Stomach (tissue), 9 donors: ENCODE results near the gene SCD5. TPM values are rescaled to one million over a fixed set of nuclear protein-coding genes. Genes with fewer than 3 reads are reported as not detected.

Experiments used
- DNase-seq, 2 donors: peaks; one replicate each; pipeline versions ENCODE4 v3.0.0 to v3.0.0-alpha.2; 2013 to 2019
- H3K27ac ChIP-seq, 5 donors: fragments of 200-600 bp in 4 of 5; sonication (generic) in 4 of 5; one replicate each; pipeline ENCODE4 v1.5.1; 2013 to 2019; ENCODE audit warnings: mild to moderate bottlenecking in 1 of 5, moderate library complexity in 1 of 5
- H3K27me3 ChIP-seq, 3 donors: fragments of 200-600 bp; sonication (generic); one replicate each; pipeline ENCODE4 v1.5.1; 2017 to 2019; ENCODE audit warnings: mixed run types in 1 of 3
- H3K36me3 ChIP-seq, 4 donors: fragments of 200-600 bp; sonication (generic); 1 replicate in 3 of 4; 2 replicates in 1 of 4; pipeline ENCODE4 v1.5.1; 2016 to 2019
- H3K4me1 ChIP-seq, 4 donors: fragments of 200-600 bp; sonication (generic); one replicate each; pipeline ENCODE4 v1.5.1; 2016 to 2019
- H3K4me3 ChIP-seq, 4 donors: fragments of 200-600 bp; sonication (generic) in 3 of 4; one replicate each; pipeline ENCODE4 v1.5.1; 2016 to 2019; ENCODE audit warnings: mild to moderate bottlenecking in 1 of 4
- H3K9me3 ChIP-seq, 4 donors: fragments of 200-600 bp; sonication (generic); one replicate each; pipeline ENCODE4 v1.5.1; 2016 to 2019
- CTCF ChIP-seq, 7 experiments: fragments of 450-650 bp in 4 of 7; fragments of 200-600 bp in 3 of 7; sonication (generic) in 3 of 7; IDR thresholded peaks; one replicate each; pipeline ENCODE4 v1.5.1; 2016 to 2019; ENCODE audit warnings: antibody characterized with exemption in 7 of 7, control low read depth in 2 of 7, mild to moderate bottlenecking in 1 of 7
- EP300 ChIP-seq: sonication (generic); formaldehyde crosslinking; IDR thresholded peaks from one replicate; pipeline ENCODE4 v1.6.1; 2017; ENCODE audit warnings: antibody characterized with exemption
- POLR2A ChIP-seq, 4 donors: fragments of 450-650 bp; IDR thresholded peaks; one replicate each; pipeline ENCODE4 v1.6.1; 2016; ENCODE audit warnings: antibody characterized with exemption in 4 of 4, control low read depth in 2 of 4, mild to moderate bottlenecking in 1 of 4, moderate library complexity in 1 of 4
- POLR2AphosphoS5 ChIP-seq, 3 donors: sonication (generic); formaldehyde crosslinking; IDR thresholded peaks; one replicate each; pipeline ENCODE4 v1.6.1; 2016; ENCODE audit warnings: antibody characterized with exemption in 3 of 3
- WGBS, 5 donors: extraction: QIAGEN DNeasy Blood & Tissue Kit in 3 of 5; methylation state at CpG; one replicate each; pipeline versions ENCODE4 v1.1.5 to v1.1.7; 2013 to 2018; 5-methylcytosine and 5-hydroxymethylcytosine counted together
- intact Hi-C: fragments of 100-400 bp; cut with DNase I; formaldehyde crosslinking; loops from one replicate; pipeline ENCODE4 v1.15.1; 2023; ENCODE audit warnings: low total_unique reads
- polyA plus RNA-seq, 3 donors: library from polyadenylated mRNA; stranded (reverse); fragments of 200-250 nt; gene quantifications; one replicate each; pipeline ENCODE4 v1.2.3, GENCODE V29; 2013
- total RNA-seq, 5 donors: library from RNA; depleted of rRNA; stranded (reverse); fragments of >200 nt; gene quantifications; one replicate each; pipeline versions ENCODE4 v1.1.0 to v1.2.3, GENCODE V29; 2014 to 2016
- donor health status: healthy with polysubstance abuse.
- donor health status: Bipolar disorder and iron deficiency.
- donor health status: healthy.

Gene SCD5
- total and polyA plus RNA-seq, 8 donors, result 0.58 to 35.9 (median 9.9) TPM

GRCh38 chr4:82610041-82610440 is 188.6 kb downstream of the SCD5 start:
- H3K4me3 ChIP-seq, result no peak overlapping the region
- DNase-seq, result no peak
- intact Hi-C loops, result no loop called here
- 77 to 91% (median 81%) methylated on average over 2 of the region's 2 CpGs for WGBS, 5 donors
- TF ChIP-seq CTCF (IDR thresholded peaks at IDR 0.05), result no peak
- TF ChIP-seq POLR2A (IDR thresholded peaks at IDR 0.05), result no peak
- no peak for TF ChIP-seq POLR2AphosphoS5 (IDR thresholded peaks at IDR 0.05)
- no peak for TF ChIP-seq EP300
- H3K27me3 ChIP-seq, result no peaks in the 10 kb centered on the region
- H3K27ac ChIP-seq, result no peak overlapping the region
- no peaks in the 10 kb centered on the region for H3K4me1 ChIP-seq
- H3K36me3 ChIP-seq, result no peaks in the 10 kb centered on the region
- no peaks in the 10 kb centered on the region for H3K9me3 ChIP-seq

GRCh38 chr4:82606622-82607021 is 192.0 kb downstream of the SCD5 start:
- intact Hi-C loops, result no loop called here

GRCh38 chr4:82604522-82604921 is 194.1 kb downstream of the SCD5 start:
- Histone ChIP-seq H3K9me3 (no peaks in the 10 kb centered on the region), H3K27me3 (no peaks in the 10 kb centered on the region), H3K27ac (no peak overlapping the region), H3K4me3 (no peak overlapping the region), H3K4me1 (no peaks in the 10 kb centered on the region), H3K36me3 (no peaks in the 10 kb centered on the region)
- intact Hi-C loops, result no loop called here
- no peak for DNase-seq
- 86 to 97% (median 93%) methylated on average over 1 of the region's 1 CpG for WGBS, 5 donors
- TF ChIP-seq EP300 (no peak), POLR2AphosphoS5 (IDR thresholded peaks at IDR 0.05) (no peak), CTCF (IDR thresholded peaks at IDR 0.05) (no peak), POLR2A (IDR thresholded peaks at IDR 0.05) (no peak)

More at GRCh38 chr4:82606622-82607021, 192.0 kb downstream of the SCD5 start:
- Histone ChIP-seq H3K4me1 (no peaks in the 10 kb centered on the region), H3K27me3 (no peaks in the 10 kb centered on the region), H3K4me3 (no peak overlapping the region), H3K9me3 (no peaks in the 10 kb centered on the region), H3K27ac (no peak overlapping the region), H3K36me3 (no peaks in the 10 kb centered on the region)
- DNase-seq, result no peak
- TF ChIP-seq CTCF (IDR thresholded peaks at IDR 0.05) (no peak), POLR2A (IDR thresholded peaks at IDR 0.05) (no peak), POLR2AphosphoS5 (IDR thresholded peaks at IDR 0.05) (no peak), EP300 (no peak)
- WGBS, 5 donors, result 90 to 97% (median 95%) methylated on average over 7 of the region's 7 CpGs

GRCh38 chr4:82601242-82602015 is 197.2 kb downstream of the SCD5 start:
- H3K9me3 ChIP-seq, result no peaks in the 10 kb centered on the region
- 80 to 88% (median 85%) methylated on average over 9 of the region's 9 CpGs for whole genome bisulfite sequencing, 5 donors
- H3K4me3 ChIP-seq, result no peak overlapping the region
- intact Hi-C loops, result no loop called here
- H3K27me3 ChIP-seq, result no peaks in the 10 kb centered on the region
- DNase-seq, result no peak
- no peaks in the 10 kb centered on the region for H3K4me1 ChIP-seq
- no peak overlapping the region for H3K27ac ChIP-seq
- TF ChIP-seq EP300 (no peak), POLR2A (IDR thresholded peaks at IDR 0.05) (no peak), CTCF (IDR thresholded peaks at IDR 0.05) (no peak), POLR2AphosphoS5 (IDR thresholded peaks at IDR 0.05) (no peak)
- no peaks in the 10 kb centered on the region for H3K36me3 ChIP-seq
